Activated naive CD8-positive, alpha-beta T cell treated with anti-CD3 and anti-CD28 coated beads, Interleukin-2, amount 10 ng/mL, durations not matched to agents 7 days and 5 days (primary cell): ENCODE results near the gene RGS6. TPM values are rescaled to one million over a fixed set of nuclear protein-coding genes. Genes with fewer than 3 reads are reported as not detected.

Source experiments
- ATAC-seq: fragments of 150-1000 bp; cut with Tn5 transposase; one replicate; pipeline ENCODE4 v1.10.0; 2021; ENCODE audit warnings: low read depth, moderate library complexity
- POLR2A ChIA-PET: fragments of 350-600 bp; sonication (Branson Sonifier 250); formaldehyde crosslinking; loops from one replicate; lab custom pipeline; 2021; ENCODE audit warnings: antibody characterized with exemption; lab: Charles Lee
- DNase-seq: peaks from one replicate; pipeline ENCODE4 v3.0.0; 2021
- H3K27ac Mint-ChIP-seq: one replicate; pipeline ENCODE4 v1.8.0; 2022; ENCODE audit warnings: mild to moderate bottlenecking, mixed read lengths
- H3K27me3 Mint-ChIP-seq: one replicate; pipeline ENCODE4 v1.8.0; 2022; ENCODE audit warnings: mild to moderate bottlenecking, moderate library complexity, mixed read lengths
- H3K36me3 Mint-ChIP-seq: one replicate; pipeline ENCODE4 v1.8.0; 2021; ENCODE audit warnings: mild to moderate bottlenecking, mixed read lengths
- H3K4me1 Mint-ChIP-seq: one replicate; pipeline ENCODE4 v1.8.0; 2021; ENCODE audit warnings: mixed read lengths
- H3K4me3 Mint-ChIP-seq: one replicate; pipeline ENCODE4 v1.8.0; 2022; ENCODE audit warnings: mild to moderate bottlenecking, moderate library complexity, mixed read lengths
- H3K9me3 Mint-ChIP-seq: one replicate; pipeline ENCODE4 v1.8.0; 2021; ENCODE audit warnings: mixed read lengths
- total RNA-seq, 2 experiments: library from RNA; stranded (reverse); gene quantifications; one replicate each; pipeline ENCODE4 v1.2.3, GENCODE V29; 2021

The RGS6 gene
- total RNA-seq, 2 experiments from 2014 or later: 0.08 TPM; not detected in 1

DNA sequence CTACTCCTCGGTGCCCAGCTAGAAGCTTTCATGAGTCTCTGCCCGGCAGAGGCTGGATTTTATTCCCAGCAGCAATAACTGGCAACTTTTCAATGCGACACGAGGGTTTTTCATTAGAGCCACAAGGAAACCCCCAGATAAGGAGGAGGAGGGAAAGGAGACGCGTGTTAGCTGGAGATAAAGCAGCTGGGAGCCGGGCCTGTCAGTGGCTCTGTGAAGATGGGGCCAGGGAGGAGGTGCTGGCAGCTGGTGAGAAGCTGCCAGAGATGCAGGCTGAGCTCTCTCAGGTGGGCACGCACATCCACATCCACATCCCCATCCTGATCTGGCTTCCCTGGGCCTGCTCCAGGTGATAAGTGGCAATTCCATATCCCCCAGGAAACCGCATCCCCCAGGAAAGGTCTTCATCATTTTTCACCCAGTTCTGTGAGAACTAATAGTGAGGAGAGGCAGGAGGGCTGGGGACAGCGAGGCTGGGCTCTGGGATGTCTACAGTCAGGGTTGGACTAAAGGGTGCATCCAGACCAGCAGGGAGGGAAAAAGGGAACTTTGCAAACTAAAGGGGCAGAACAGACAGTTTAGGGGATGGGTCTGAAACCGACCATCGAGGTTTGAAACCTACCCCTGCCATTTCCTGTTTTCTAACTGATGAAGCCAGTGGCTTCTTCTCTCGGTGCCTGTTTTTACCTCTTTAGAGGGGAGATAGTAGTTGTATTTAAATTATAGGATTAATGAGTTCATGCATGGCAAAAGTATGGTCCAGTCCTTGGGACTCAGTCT, 548.4 kb downstream of the RGS6 start:
- H3K4me1 Mint-ChIP-seq: peaks cover 66% of the 10 kb centered on the region
- H3K27me3 Mint-ChIP-seq: peaks cover 13% of the 10 kb centered on the region
- H3K27ac Mint-ChIP-seq: peak overlapping the region; percentile 82
- H3K9me3 Mint-ChIP-seq: peaks cover 23% of the 10 kb centered on the region
- ATAC-seq (no peak), DNase-seq (peak; percentile 39)
- peak overlapping the region; percentile 57 for H3K4me3 Mint-ChIP-seq
- POLR2A ChIA-PET: interaction anchor here (0.7 to 1.4 kb wide), 3 partner anchors 16 to 41 kb away, joined by 3 to 5 read pairs (median 5); no protein-coding TSS in a partner anchor
- H3K36me3 Mint-ChIP-seq: peaks cover 31% of the 10 kb centered on the region

DNA sequence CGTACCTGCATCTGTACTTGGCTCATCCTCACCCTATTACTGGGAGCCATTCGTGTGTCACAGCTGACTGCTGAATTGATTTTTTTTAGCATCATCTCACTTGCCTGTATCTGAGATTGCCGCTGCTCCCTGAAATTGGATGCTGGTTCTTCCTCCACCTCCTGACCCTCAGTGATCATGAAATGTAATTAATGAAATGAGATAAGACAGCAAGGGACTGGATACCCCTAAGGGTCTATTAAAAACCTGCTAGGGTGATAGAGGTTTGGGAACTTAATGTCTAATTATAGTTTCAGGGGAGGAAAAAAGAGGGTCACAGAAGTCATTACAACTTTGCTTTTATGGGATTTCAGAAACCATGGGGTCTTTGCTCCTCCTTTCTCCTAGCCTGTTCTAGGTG, 551.1 kb downstream of the RGS6 start:
- POLR2A ChIA-PET: no interaction called here
- peaks cover 39% of the 10 kb centered on the region for H3K36me3 Mint-ChIP-seq
- no peak for ATAC-seq
- no peak overlapping the region for H3K27ac Mint-ChIP-seq
- H3K27me3 Mint-ChIP-seq: peaks cover 15% of the 10 kb centered on the region
- H3K4me1 Mint-ChIP-seq: peaks cover 42% of the 10 kb centered on the region
- H3K4me3 Mint-ChIP-seq: no peak overlapping the region
- no peak for DNase-seq
- peaks cover 36% of the 10 kb centered on the region for H3K9me3 Mint-ChIP-seq

- Mint-ChIP-seq H3K36me3 (peaks cover 48% of the 10 kb centered on the region), H3K27ac (no peak overlapping the region), H3K9me3 (peaks cover 47% of the 10 kb centered on the region), H3K27me3 (peaks cover 17% of the 10 kb centered on the region), H3K4me1 (peaks cover 21% of the 10 kb centered on the region), H3K4me3 (no peak overlapping the region)
- ATAC-seq (no peak), DNase-seq (no peak)
- POLR2A ChIA-PET: no interaction called here
Measured at GRCh38 chr14:72485695-72486094, 553.5 kb downstream of the RGS6 start.

DNA sequence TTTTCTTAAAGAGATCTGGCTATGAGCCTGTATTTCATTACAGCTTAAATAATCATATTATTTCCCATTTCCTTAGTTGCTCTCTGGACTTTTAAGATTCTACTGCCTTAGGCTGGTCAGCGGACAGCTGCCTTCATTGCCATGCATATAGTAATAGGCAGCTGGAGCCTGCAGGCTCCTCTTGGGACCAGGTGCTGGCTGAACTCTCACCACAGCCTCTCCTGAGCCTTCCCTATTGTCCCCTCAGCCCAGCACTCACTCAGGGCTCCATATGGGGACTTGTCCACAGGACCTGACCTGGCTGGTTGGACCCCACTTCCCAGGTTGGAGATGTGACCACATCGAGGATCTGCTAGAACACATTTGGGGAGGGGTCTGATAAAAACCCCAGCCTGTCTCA, 556.3 kb downstream of the RGS6 start:
- peaks cover 42% of the 10 kb centered on the region for H3K9me3 Mint-ChIP-seq
- H3K4me3 Mint-ChIP-seq: no peak overlapping the region
- H3K27ac Mint-ChIP-seq: no peak overlapping the region
- H3K36me3 Mint-ChIP-seq: peaks cover 41% of the 10 kb centered on the region
- no peak for ATAC-seq
- POLR2A ChIA-PET: no interaction called here
- peaks cover 3% of the 10 kb centered on the region for H3K4me1 Mint-ChIP-seq
- H3K27me3 Mint-ChIP-seq: peaks cover 17% of the 10 kb centered on the region
- DNase-seq: no peak

- no peak for ATAC-seq
- no peak overlapping the region for H3K4me3 Mint-ChIP-seq
- DNase-seq: no peak
- peaks cover 39% of the 10 kb centered on the region for H3K36me3 Mint-ChIP-seq
- POLR2A ChIA-PET: no interaction called here
- H3K27ac Mint-ChIP-seq: no peak overlapping the region
- no peaks in the 10 kb centered on the region for H3K4me1 Mint-ChIP-seq
- peaks cover 36% of the 10 kb centered on the region for H3K27me3 Mint-ChIP-seq
- H3K9me3 Mint-ChIP-seq: peaks cover 39% of the 10 kb centered on the region
Measured at GRCh38 chr14:72492196-72492595, 560.0 kb downstream of the RGS6 start.

GRCh38 chr14:72495668-72496067, 563.4 kb downstream of the RGS6 start:
- H3K36me3 Mint-ChIP-seq: peaks cover 24% of the 10 kb centered on the region
- H3K27me3 Mint-ChIP-seq: peaks cover 45% of the 10 kb centered on the region
- no peak overlapping the region for H3K27ac Mint-ChIP-seq
- ATAC-seq (no peak), DNase-seq (no peak)
- H3K4me1 Mint-ChIP-seq: no peaks in the 10 kb centered on the region
- peaks cover 22% of the 10 kb centered on the region for H3K9me3 Mint-ChIP-seq
- POLR2A ChIA-PET: interaction anchor here (0.9 kb wide), 1 partner anchor 18 kb away, joined by 3 read pairs; no protein-coding TSS in a partner anchor
- no peak overlapping the region for H3K4me3 Mint-ChIP-seq

DNA sequence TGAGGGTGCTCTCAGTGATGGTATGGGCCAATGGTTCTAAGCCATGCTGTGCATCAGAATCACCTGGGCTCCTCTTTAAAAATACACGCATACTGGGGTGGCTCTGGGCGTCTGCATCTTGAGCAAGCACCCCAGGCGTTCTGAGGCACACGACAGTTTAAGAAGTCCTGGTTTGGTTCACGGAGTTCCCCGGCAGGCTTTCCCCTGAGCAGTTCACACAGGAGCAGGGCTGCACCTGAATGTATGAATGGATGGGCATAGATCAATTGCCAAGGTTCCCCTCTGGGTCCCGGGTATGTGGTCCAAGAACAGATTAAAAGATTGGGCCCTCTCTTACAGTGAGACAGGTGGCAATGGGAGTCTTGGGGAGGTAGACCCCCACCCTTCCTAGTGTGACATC, 566.4 kb downstream of the RGS6 start:
- Mint-ChIP-seq H3K4me3 (no peak overlapping the region), H3K4me1 (no peaks in the 10 kb centered on the region), H3K27ac (no peak overlapping the region), H3K9me3 (peaks cover 16% of the 10 kb centered on the region), H3K27me3 (peaks cover 51% of the 10 kb centered on the region), H3K36me3 (peaks cover 18% of the 10 kb centered on the region)
- POLR2A ChIA-PET: no interaction called here
- ATAC-seq: no peak
- DNase-seq: no peak

DNA sequence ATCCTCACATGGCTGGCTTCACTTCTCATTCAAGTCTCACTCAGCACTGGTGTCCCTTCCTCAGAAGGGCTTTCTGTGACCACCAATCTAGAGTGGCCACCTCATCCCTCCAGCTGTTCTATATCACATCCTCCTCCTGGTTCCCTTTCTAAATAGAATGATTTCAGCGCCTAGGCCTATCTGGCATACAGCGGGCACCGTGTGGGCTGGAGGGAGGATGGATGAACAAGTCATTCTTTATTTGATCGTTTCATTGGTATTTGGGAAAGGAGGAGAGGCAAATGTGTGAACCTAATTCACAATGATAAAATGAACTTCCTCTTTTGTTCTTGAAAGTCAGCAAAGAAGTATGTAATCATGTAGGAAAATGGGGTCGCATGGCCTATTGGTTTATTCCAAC, 567.5 kb downstream of the RGS6 start:
- peaks cover 9% of the 10 kb centered on the region for H3K36me3 Mint-ChIP-seq
- ATAC-seq: no peak
- no peak overlapping the region for H3K27ac Mint-ChIP-seq
- POLR2A ChIA-PET: interaction anchor here (0.8 kb wide), 1 partner anchor 16 kb away, joined by 4 read pairs; no protein-coding TSS in a partner anchor
- no peaks in the 10 kb centered on the region for H3K4me1 Mint-ChIP-seq
- DNase-seq: no peak
- H3K9me3 Mint-ChIP-seq: peaks cover 12% of the 10 kb centered on the region
- H3K27me3 Mint-ChIP-seq: peaks cover 42% of the 10 kb centered on the region
- no peak overlapping the region for H3K4me3 Mint-ChIP-seq

DNA sequence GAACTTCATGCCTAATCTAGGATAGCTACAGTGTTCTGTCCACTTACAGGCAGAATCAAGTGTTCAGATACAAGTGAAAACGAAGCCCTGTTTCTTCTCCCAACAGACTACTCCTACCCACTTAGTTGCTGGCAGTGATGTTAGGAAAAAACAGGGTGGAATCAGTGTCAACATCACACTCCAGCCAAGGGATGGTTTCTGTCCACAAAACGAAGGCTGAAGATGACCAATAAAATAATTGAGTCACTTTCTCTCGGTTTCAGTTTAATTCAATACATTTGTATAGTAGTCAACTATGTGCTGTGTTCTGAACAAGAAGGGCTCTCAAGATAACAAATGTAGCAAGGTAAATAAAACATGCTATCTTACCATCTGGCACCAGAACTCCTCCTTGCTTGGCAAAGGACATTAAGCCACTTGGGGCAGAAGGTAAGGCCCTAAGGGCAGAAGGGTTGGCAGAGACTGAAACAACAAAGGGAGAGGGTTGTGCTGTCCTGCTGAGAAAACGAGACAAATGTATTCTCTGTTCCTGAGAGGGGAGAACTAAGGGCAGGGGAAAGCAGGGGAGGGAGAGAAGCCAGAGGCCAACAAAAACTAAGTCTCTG, 568.1 kb downstream of the RGS6 start:
- ATAC-seq (no peak), DNase-seq (no peak)
- H3K4me3 Mint-ChIP-seq: no peak overlapping the region
- no peak overlapping the region for H3K27ac Mint-ChIP-seq
- H3K4me1 Mint-ChIP-seq: no peaks in the 10 kb centered on the region
- POLR2A ChIA-PET: no interaction called here
- H3K9me3 Mint-ChIP-seq: peaks cover 8% of the 10 kb centered on the region
- H3K36me3 Mint-ChIP-seq: peaks cover 5% of the 10 kb centered on the region
- H3K27me3 Mint-ChIP-seq: peaks cover 41% of the 10 kb centered on the region

DNA sequence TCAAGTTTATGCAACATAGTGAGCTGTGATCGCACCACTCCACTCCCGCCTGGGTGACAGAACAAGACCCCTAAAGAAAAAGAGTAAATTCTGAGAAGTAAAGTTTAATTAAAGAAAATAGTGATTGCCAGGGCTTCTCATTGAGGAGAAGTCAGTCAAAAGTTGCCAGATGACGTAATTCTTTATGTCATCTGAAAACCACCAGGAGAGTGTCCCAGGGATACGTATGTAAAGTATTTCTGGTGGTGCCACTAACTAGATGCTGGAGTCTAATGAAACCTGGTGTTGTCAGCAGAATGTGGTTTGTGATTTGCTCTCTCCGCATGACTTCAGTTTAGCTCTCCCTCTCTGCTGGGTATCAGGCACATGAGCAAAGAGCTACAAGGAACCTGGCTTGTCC, 569.2 kb downstream of the RGS6 start:
- Mint-ChIP-seq H3K36me3 (peaks cover 3% of the 10 kb centered on the region), H3K4me1 (peaks cover 1% of the 10 kb centered on the region), H3K4me3 (no peak overlapping the region), H3K27ac (no peak overlapping the region), H3K9me3 (peaks cover 6% of the 10 kb centered on the region), H3K27me3 (peaks cover 41% of the 10 kb centered on the region)
- POLR2A ChIA-PET: no interaction called here
- ATAC-seq (no peak), DNase-seq (no peak)

GRCh38 chr14:72503271-72503670, 571.0 kb downstream of the RGS6 start:
- H3K27ac Mint-ChIP-seq: no peak overlapping the region
- peaks cover 6% of the 10 kb centered on the region for H3K36me3 Mint-ChIP-seq

DNA sequence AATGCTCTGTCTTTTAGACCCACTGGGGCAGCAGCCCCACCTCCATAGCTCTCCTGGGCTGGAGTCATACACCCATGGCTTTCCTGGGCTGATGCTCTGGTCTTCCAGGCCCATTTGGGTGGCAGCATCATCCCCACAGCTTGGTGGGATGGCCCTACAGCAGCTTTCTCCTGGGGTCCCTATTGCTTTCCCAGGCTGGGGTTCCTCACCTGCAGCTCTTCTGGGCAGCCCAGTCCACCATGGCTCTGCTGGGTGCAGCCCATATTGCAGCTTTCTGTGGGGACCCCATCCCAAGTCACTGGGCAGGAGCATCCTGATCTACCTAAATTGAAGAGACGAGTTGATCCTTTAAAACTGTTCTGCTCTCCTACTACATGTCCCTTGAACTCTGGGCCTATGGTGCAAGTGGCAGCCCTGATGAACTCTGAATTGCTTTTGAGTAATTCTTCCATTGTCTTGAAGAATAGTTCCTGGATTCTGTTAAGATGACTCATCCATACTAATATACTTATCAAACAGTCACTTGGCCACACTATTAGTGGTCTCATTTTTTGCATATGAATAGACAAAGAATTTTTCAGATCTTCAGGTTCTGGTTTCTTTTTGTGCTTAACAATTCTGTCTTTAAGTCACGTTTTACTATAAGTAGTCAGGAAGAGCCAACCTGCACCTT, 571.6 kb downstream of the RGS6 start:
- peaks cover 29% of the 10 kb centered on the region for H3K27me3 Mint-ChIP-seq
- peaks cover 1% of the 10 kb centered on the region for H3K4me1 Mint-ChIP-seq
- no peak overlapping the region for H3K4me3 Mint-ChIP-seq
- POLR2A ChIA-PET: no interaction called here
- no peak for ATAC-seq
- H3K36me3 Mint-ChIP-seq: peaks cover 6% of the 10 kb centered on the region
- H3K27ac Mint-ChIP-seq: no peak overlapping the region
- DNase-seq: no peak
- H3K9me3 Mint-ChIP-seq: peaks cover 6% of the 10 kb centered on the region

More at GRCh38 chr14:72503271-72503670, 571.0 kb downstream of the RGS6 start:
- Mint-ChIP-seq H3K9me3 (peaks cover 6% of the 10 kb centered on the region), H3K4me3 (no peak overlapping the region), H3K4me1 (peaks cover 1% of the 10 kb centered on the region), H3K27me3 (peaks cover 32% of the 10 kb centered on the region)
- ATAC-seq (no peak), DNase-seq (no peak)
- POLR2A ChIA-PET: no interaction called here

DNA sequence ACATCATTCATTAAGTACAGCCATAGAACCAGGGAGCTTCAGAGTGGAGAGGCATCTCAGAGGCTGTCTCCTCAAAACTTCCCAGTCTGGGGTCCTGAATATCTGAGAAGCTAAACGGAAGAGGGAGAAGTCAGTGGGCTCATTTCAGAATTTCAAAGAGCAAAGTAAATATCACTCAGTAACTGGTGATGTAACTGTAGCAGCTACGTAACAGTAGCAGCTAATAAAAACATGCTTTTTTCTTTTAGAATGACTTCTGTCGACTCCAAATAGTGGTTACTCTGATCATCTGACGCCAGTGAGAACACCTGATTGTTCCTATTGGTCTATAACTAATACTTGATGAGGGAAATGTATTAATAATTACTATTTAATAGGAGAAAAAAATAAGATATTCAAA, 578.3 kb downstream of the RGS6 start:
- POLR2A ChIA-PET: no interaction called here
- H3K9me3 Mint-ChIP-seq: no peaks in the 10 kb centered on the region
- no peak for DNase-seq
- peaks cover 24% of the 10 kb centered on the region for H3K4me1 Mint-ChIP-seq
- H3K27me3 Mint-ChIP-seq: peaks cover 42% of the 10 kb centered on the region
- ATAC-seq: no peak
- no peak overlapping the region for H3K27ac Mint-ChIP-seq
- H3K4me3 Mint-ChIP-seq: no peak overlapping the region
- peaks cover 3% of the 10 kb centered on the region for H3K36me3 Mint-ChIP-seq
